IMR-90 (cell line): Measurements from ENCODE around the gene PSMD9. TPM values are rescaled to one million over a fixed set of nuclear protein-coding genes. Genes with fewer than 3 reads are reported as not detected.
"Not testable (repeated sequence)": the region's sequence is repeated elsewhere in the genome, so short reads cannot be mapped to it uniquely, and the experiment has no call there.

Experiments
- ATAC-seq: fragments of 200-7000 bp; cut with Tn5 transposase; 2 replicates; pipeline ENCODE4 v1.9.1; 2020; ENCODE audit warnings: low read depth, mild to moderate bottlenecking, moderate library complexity
- BruUV-seq: library from RNA; stranded (reverse); fragments of 400-500 nt; replicated peaks from 2 replicates; lab custom pipeline; 2021; lab: Mats Ljungman, UMichigan
- CTCF ChIA-PET: fragments of 300-600 bp; formaldehyde crosslinking; extraction: SDS; loops from one replicate; lab custom pipeline; 2021; ENCODE audit warnings: antibody characterized with exemption; lab: Yijun Ruan, JAX
- POLR2A ChIA-PET: fragments of 300-600 bp; sonication (Branson Sonifier 250); formaldehyde crosslinking; loops from one replicate; lab custom pipeline; 2022; ENCODE audit warnings: antibody characterized with exemption; ENCODE audit not compliant: unreplicated experiment; lab: Charles Lee
- DNase-seq: peaks from one replicate; pipeline ENCODE4 v3.0.0; 2013
- H2AFZ ChIP-seq: replicated peaks from 2 replicates; pipeline ENCODE3; 2013; ENCODE audit warnings: low read length, mild to moderate bottlenecking; ENCODE audit not compliant: poor library complexity
- H2AK5ac ChIP-seq: 2 replicates; pipeline ENCODE4 v1.6.1; 2013; ENCODE audit warnings: low read depth, low read length, inconsistent platforms
- H2AK9ac ChIP-seq: replicated peaks from 2 replicates; pipeline ENCODE3; 2013; ENCODE audit warnings: mild to moderate bottlenecking, low read depth, low read length, moderate library complexity; ENCODE audit not compliant: poor library complexity
- H2BK120ac ChIP-seq: 2 replicates; pipeline ENCODE4 v1.6.1; 2013; ENCODE audit warnings: low read depth, low read length, inconsistent platforms
- H2BK15ac ChIP-seq: 3 replicates; pipeline ENCODE4 v1.6.1; 2013; ENCODE audit warnings: low read depth, low read length, inconsistent platforms
- H2BK20ac ChIP-seq: 2 replicates; pipeline ENCODE4 v1.6.1; 2013; ENCODE audit warnings: low read depth, mild to moderate bottlenecking, inconsistent platforms, low read length, moderate library complexity
- H2BK5ac ChIP-seq: 2 replicates; pipeline ENCODE4 v1.6.1; 2013; ENCODE audit warnings: mild to moderate bottlenecking, low read depth, low read length, inconsistent platforms; ENCODE audit not compliant: poor library complexity, severe bottlenecking
- H3K14ac ChIP-seq: replicated peaks from 2 replicates; pipeline ENCODE4 v1.6.1; 2013; ENCODE audit warnings: low read depth, low read length, inconsistent platforms
- H3K18ac ChIP-seq: 2 replicates; pipeline ENCODE4 v1.6.1; 2013; ENCODE audit warnings: low read depth, low read length, control low read depth
- H3K23ac ChIP-seq: 2 replicates; pipeline ENCODE4 v1.6.1; 2013; ENCODE audit warnings: low read depth, low read length, inconsistent platforms
- H3K27ac ChIP-seq: 2 replicates; pipeline ENCODE4 v1.5.1; 2013; ENCODE audit warnings: mild to moderate bottlenecking, control low read depth, low read length; ENCODE audit not compliant: insufficient read depth
- H3K27me3 ChIP-seq: 2 replicates; pipeline ENCODE4 v1.6.1; 2013; ENCODE audit warnings: low read length; ENCODE audit not compliant: control insufficient read depth, insufficient read depth
- H3K36me3 ChIP-seq: 2 replicates; pipeline ENCODE4 v1.6.1; 2013; ENCODE audit warnings: low read length, mixed read lengths; ENCODE audit not compliant: control insufficient read depth, insufficient read depth
- H3K4ac ChIP-seq: 2 replicates; pipeline ENCODE4 v1.6.1; 2013; ENCODE audit warnings: low read depth, low read length, inconsistent platforms
- H3K4me1 ChIP-seq: 2 replicates; pipeline ENCODE4 v1.6.1; 2013; ENCODE audit warnings: low read length, mixed read lengths; ENCODE audit not compliant: control insufficient read depth, insufficient read depth
- H3K4me2 ChIP-seq: 2 replicates; pipeline ENCODE4 v1.6.1; 2013; ENCODE audit warnings: low read depth, mild to moderate bottlenecking, control low read depth, low read length, moderate library complexity
- H3K4me3 ChIP-seq: 2 replicates; pipeline ENCODE4 v1.5.1; 2013; ENCODE audit warnings: low read depth, mild to moderate bottlenecking, control low read depth, low read length, moderate library complexity; ENCODE audit not compliant: insufficient read depth
- H3K56ac ChIP-seq: 2 replicates; pipeline ENCODE4 v1.6.1; 2013; ENCODE audit warnings: low read length, inconsistent platforms; ENCODE audit not compliant: insufficient read depth; ENCODE audit errors: extremely low read depth
- H3K79me1 ChIP-seq, 2 experiments: 2 replicates each; pipeline ENCODE4 v1.6.1; 2013; ENCODE audit warnings: low read length in 2 of 2, inconsistent platforms in 1 of 2, low read depth in 1 of 2
- H3K9ac ChIP-seq: 2 replicates; pipeline ENCODE4 v1.6.1; 2013; ENCODE audit warnings: low read depth, low read length, control low read depth
- H3K9me1 ChIP-seq: 2 replicates; pipeline ENCODE4 v1.6.1; 2013; ENCODE audit warnings: low read length, inconsistent platforms; ENCODE audit not compliant: insufficient read depth
- H3K9me3 ChIP-seq: 2 replicates; pipeline ENCODE4 v1.6.1; 2013; ENCODE audit warnings: low read length; ENCODE audit not compliant: control insufficient read depth, insufficient read depth
- H4K20me1 ChIP-seq: 2 replicates; pipeline ENCODE4 v1.6.1; 2013; ENCODE audit warnings: low read length, inconsistent platforms; ENCODE audit not compliant: insufficient read depth
- H4K5ac ChIP-seq: 2 replicates; pipeline ENCODE4 v1.6.1; 2013; ENCODE audit warnings: mild to moderate bottlenecking, low read depth, low read length, control low read depth
- H4K8ac ChIP-seq, 2 experiments: 2 replicates each; pipeline ENCODE4 v1.6.1; 2013; ENCODE audit warnings: low read depth in 2 of 2, low read length in 2 of 2, control low read depth in 1 of 2, inconsistent platforms in 1 of 2
- H4K91ac ChIP-seq: 2 replicates; pipeline ENCODE4 v1.6.1; 2013; ENCODE audit warnings: low read depth, low read length, inconsistent platforms; ENCODE audit not compliant: insufficient read depth
- WGBS, 2 experiments: methylation state at CpG; one replicate each; pipeline versions ENCODE4 v1.1.5 to v1.1.7; 2013; ENCODE audit warnings: missing lambda C conversion rate in 2 of 2; ENCODE audit not compliant: insufficient read length in 1 of 2; ENCODE audit errors: extremely low coverage in 2 of 2; 5-methylcytosine and 5-hydroxymethylcytosine counted together
- dilution Hi-C: fragments of 300-500 bp; cut with HindIII; formaldehyde crosslinking; loops from one replicate; pipeline ENCODE4 v1.14.3; 2018; ENCODE audit warnings: low sequenced_read_pairs; ENCODE audit not compliant: unreplicated experiment
- in situ Hi-C: fragments of 300-500 bp; cut with MboI; formaldehyde crosslinking; loops from 3 replicates; pipeline ENCODE4 v1.14.3; 2019; ENCODE audit warnings: low sequenced_read_pairs, inconsistent platforms, mixed read lengths
- intact Hi-C: fragments of 100-400 bp; cut with micrococcal nuclease; formaldehyde crosslinking; loops from 2 replicates; pipeline ENCODE4 v1.10.0; 2022
- polyA plus RNA-seq, 3 experiments: library from polyadenylated mRNA; depleted of rRNA; stranded (reverse); fragments of >200 nt; gene quantifications; 2 replicates each; pipeline ENCODE4 v1.2.3, GENCODE V29; 2012; ENCODE audit warnings: low replicate concordance in 1 of 3
- total RNA-seq: library from RNA; depleted of rRNA; stranded (reverse); fragments of >200 nt; gene quantifications from 2 replicates; pipeline ENCODE4 v1.2.3, GENCODE V29; 2012

The PSMD9 gene
- total and polyA plus RNA-seq, 2 of the 4 experiments (the other 2 are of a cell fraction), result 135 to 142 TPM

DNA sequence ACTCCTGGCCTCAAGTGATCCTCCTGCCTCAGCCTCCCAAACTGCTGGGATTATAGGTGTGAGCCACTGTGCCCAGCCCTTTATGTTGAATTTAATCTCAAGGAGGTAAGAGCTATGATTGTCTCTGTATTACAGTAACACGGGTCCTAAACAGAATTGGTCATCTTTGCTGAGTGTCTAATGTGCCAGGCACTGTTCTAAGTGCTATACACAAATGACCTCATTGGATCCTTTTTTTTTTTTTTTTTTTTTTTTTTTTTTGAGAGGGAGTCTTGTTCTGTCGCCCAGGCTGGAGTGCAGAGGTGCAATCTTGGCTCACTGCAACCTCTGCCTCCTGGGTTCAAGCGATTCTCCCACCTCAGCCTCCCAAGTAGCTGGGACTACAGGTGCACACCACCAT, 36.2 kb upstream of the PSMD9 start:
- H2BK5ac ChIP-seq, in situ Hi-C loops, H2BK20ac ChIP-seq, DNase-seq, H4K20me1 ChIP-seq, H4K91ac ChIP-seq, H3K36me3 ChIP-seq, H3K79me1 ChIP-seq, BruUV-seq, POLR2A ChIA-PET, H3K4me1 ChIP-seq, H3K9me1 ChIP-seq, H2BK15ac ChIP-seq, intact Hi-C loops, H3K4ac ChIP-seq, dilution Hi-C loops, H3K27ac ChIP-seq, H3K56ac ChIP-seq, H3K18ac ChIP-seq, H3K14ac ChIP-seq, H2AFZ ChIP-seq, H3K9me3 ChIP-seq, H3K4me2 ChIP-seq, CTCF ChIA-PET, H3K23ac ChIP-seq, H3K9ac ChIP-seq, H2AK9ac ChIP-seq, ATAC-seq, H3K4me3 ChIP-seq, H4K8ac ChIP-seq, H3K27me3 ChIP-seq, H4K5ac ChIP-seq, H2BK120ac ChIP-seq, H2AK5ac ChIP-seq: not testable (repeated sequence)
- no CpG with 5 or more reads among the region's 3 CpGs for WGBS, 2 experiments
